HG02759 (cell line): Measurements from ENCODE around the gene ZNF80.
"Not testable (repeated sequence)": the region's sequence is repeated elsewhere in the genome, so short reads cannot be mapped to it uniquely, and the experiment has no call there.

Experiments used
- ATAC-seq: cut with Tn5 transposase; IDR thresholded peaks from one replicate; pipeline ENCODE4 v1.9.1; 2021; ENCODE audit warnings: mild to moderate bottlenecking, moderate library complexity; ENCODE audit not compliant: unreplicated experiment

Gene ZNF80

GRCh38 chr3:114237478-114237877 lies at the start of gene ZNF80:
Gene ZNF80, minus strand, starts transcription at chr3:114237578. Its CDS starts 504 bp downstream, at chr3:114237074.
- not testable (repeated sequence) for ATAC-seq

DNA sequence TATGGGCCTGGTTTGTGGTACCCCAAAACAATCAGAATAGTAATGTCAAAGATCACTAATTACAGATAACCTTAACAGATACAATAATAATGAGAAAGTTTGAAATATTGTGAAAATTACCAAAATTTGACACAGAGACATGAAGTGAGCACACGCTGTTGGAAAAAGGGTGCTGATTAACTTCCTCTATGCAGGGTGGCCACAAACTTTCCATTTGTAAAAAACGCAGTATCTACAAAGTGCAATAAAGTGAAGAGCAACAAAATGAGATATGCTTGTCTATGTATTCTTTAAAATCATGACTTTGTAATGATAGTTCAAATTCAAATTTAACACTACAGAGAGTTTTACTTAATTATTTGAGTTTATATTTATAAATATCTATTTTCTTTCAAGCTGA lies 48.9 kb upstream of the ZNF80 start:
- no peak for ATAC-seq

DNA sequence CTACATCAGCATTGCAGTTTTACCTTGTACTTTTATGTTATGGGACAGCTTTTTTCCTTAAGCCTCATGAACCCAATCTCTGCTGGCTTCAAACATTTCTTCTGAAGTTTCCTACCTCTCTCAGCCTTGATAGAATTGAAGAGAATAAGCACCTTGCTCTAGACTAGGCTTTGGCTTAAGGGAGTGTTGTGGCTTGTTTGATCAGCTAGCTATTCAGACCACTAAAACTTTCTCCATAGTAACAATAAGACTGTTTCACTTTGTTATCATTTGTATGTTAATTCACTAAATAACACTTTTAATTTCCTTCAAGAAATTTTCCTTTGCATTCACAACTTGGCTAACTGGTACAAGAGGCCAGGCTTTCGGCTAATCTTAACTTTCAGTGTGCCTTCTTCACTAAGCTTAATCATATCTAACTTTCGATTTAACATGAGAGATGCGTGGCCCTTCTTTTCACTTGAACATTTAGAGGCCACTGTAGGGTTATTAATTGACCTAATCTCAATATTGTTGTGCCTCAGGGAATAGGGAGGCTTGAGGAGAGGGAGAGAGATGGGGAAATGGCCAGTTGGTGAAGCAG lies 48.4 kb upstream of the ZNF80 start:
- no peak for ATAC-seq

GRCh38 chr3:114284644-114285043 lies 47.3 kb upstream of the ZNF80 start:
- ATAC-seq, result no peak

DNA sequence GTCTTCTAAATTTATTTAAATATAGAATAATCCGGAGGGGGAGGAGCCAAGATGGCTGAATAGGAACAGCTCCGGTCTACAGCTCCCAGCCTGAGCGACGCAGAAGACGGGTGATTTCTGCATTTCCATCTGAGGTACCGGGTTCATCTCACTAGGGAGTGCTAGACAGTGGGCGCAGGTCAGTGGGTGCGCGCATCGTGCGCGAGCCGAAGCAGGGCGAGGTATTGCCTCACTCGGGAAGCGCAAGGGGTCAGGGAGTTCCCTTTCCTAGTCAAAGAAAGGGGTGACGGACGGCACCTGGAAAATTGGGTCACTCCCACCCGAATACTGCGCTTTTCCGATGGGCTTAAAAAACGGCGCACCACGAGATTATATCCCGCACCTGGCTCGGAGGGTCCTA lies 39.5 kb upstream of the ZNF80 start:
- ATAC-seq, result not testable (repeated sequence)

DNA sequence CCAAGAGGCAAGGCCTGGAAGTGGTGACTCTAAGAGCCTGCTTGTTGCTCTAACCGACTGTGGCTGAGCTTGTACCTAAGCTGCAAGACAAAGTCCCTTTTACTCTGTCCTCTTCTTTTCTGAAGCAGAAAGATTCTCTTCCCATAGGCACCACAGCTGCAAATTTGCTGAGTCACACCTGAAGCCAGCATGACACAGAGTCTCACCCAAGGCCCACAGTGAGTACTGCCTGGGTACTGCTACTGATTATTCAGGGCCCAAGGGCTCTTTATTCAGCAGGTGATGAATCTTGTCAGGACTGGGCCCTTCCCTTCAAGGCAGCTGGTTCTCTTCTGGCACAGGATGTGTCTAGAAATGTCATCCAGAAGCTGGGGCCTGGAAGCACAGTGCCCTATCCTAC lies 37.6 kb upstream of the ZNF80 start:
- peak; percentile 40 for ATAC-seq

DNA sequence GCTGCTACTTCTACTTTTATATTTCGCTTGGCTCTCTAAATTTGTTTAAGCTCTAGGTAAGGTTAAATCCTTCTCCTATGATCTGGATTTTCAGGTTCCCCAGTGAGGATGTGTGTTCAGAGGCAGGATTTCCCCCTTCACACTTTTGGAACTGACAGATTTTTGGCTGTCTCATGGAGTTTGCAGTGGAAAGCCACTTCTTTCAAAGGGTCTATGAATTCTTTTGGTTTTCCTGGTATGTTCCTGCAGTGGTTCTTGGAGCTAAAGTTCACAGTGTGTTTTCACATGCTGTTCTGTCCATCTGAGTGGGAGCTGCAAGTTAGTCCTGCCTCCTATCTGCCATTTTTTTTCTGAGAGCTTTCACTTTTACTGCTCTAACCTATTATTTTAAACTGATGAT lies 34.9 kb upstream of the ZNF80 start:
- no peak for ATAC-seq

- no peak for ATAC-seq
Measured at GRCh38 chr3:114270019-114270418, 32.6 kb upstream of the ZNF80 start.

- ATAC-seq, result no peak
Measured at GRCh38 chr3:114260152-114260551, 22.8 kb upstream of the ZNF80 start.

DNA sequence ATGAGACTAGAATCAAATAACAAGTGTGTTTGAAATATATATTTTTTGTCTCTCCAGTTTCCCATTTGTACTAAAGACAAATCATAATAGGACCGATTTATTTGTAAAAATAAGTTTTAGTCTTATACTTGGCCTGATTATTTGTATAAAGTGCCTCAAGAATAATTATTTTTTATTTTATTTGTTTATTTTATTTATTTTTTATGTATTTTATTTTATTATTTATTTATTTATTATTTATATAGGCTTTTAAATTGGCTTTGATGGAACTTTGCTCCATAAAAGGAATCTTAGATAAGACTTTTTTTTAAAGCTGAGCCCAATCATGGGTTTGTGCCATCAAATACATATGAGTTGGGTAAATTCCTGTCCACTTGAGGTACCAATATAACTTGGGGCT lies 22.2 kb upstream of the ZNF80 start:
- no peak for ATAC-seq

DNA sequence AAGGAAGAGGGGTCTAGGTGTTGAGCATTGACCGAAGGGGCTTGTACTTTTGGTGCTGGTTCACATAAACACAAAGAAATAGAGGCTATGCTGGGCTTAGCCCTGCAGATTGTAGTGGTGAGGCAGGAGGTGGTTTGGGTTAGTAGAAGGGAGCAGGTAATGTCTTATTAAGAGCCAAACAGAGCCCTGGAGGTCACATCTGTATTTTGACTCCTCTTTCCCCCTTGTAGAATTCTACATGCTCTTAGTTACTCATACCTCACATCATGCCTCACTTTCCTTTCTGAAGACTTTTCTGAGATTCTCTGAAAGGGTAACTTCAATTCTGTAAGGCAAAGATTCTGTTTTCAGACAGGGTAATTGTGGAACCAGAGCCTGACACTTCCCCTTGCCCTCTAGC lies 16.1 kb upstream of the ZNF80 start:
- ATAC-seq, result no peak

GRCh38 chr3:114252954-114253353 lies 15.6 kb upstream of the ZNF80 start:
- ATAC-seq, result no peak

DNA sequence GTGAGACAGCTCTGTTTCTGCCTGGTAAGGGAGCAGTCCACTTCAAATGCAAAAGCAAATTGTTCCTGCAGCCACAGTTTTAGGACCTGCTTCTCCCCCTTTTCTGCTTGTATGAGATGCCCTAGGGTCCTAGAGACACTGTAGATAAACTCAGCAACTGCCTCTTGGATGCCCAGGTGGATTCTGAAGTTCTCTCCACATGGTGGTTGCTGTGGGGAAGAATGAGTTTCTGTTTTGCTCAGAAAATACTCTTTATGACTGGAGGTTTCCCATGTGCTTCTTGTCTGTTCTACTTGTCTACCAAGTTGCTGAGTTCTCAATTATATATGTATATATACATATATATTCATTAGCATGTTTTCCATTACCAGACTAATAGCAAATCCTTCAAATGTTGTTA lies 5.6 kb upstream of the ZNF80 start:
- ATAC-seq, result peak; percentile 98

GRCh38 chr3:114241262-114241661 lies 3.9 kb upstream of the ZNF80 start:
- no peak for ATAC-seq

DNA sequence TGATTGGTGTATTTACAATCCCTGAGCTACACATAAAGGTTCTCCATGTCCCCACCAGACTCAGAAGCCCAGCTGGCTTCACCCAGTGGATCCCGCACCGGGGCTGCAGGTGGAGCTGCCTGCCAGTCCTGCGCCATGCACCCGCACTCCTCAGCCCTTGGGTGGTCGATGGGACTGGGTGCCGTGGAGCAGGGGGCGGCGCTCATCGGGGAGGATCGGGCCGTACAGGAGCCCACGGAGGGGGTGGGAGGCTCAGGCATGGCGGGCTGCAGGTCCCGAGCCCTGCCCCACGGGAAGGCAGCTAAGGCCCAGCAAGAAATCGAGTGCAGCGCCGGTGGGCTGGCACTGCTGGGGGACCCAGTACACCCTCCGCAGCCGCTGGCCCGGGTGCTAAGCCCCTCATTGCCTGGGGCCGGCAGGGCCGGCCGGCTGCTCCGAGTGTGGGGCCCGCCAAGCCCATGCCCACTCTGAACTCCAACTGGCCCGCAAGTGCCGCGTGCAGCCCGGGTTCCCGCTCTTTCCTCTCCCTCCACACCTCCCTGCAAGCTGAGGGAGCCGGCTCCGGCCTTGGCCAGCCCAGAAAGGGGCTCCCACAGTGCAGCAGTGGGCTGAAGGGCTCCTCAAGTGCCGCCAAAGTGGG lies 888 bp upstream of the ZNF80 start:
- not testable (repeated sequence) for ATAC-seq

DNA sequence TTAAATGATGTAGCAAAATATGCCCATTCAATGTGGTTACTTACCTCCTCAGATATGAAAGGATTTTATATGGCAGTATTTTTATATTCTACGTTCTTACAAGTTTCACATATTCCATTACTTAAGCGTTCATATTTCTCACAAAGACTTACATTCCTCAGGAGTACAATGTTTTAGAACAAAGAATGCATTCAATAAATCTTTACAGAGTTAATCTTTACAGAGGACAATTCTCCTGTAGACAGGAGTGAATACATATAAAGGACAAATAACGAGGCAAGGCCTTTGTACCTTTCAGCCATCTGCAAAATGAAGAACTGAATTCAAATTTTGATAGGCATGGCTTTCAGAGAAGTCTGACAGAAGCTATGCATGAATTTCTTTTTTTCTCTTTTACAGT lies 1.9 kb downstream of the ZNF80 start:
- ATAC-seq, result no peak

- no peak for ATAC-seq
Measured at GRCh38 chr3:114234745-114235144, 2.6 kb downstream of the ZNF80 start.

DNA sequence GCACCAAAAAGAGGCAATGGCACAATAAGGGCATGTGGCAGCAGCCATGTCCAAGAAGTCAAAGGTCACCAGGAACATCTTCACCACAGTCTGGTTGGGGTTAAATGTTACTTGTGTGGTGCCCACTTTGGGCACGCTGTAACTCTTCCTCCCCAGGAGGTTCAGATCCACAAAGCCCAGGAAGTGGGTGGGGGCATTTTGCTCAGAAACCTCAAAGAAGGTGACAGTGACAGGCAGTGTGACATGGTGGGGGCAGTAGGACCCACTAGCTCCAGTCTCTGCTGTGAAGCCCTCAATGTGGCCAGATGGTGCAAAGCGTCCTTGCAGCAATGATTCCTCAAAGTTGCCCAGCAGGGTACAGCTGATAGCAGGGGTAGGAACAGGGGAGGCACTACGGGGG lies 5.8 kb downstream of the ZNF80 start:
- ATAC-seq, result no peak

DNA sequence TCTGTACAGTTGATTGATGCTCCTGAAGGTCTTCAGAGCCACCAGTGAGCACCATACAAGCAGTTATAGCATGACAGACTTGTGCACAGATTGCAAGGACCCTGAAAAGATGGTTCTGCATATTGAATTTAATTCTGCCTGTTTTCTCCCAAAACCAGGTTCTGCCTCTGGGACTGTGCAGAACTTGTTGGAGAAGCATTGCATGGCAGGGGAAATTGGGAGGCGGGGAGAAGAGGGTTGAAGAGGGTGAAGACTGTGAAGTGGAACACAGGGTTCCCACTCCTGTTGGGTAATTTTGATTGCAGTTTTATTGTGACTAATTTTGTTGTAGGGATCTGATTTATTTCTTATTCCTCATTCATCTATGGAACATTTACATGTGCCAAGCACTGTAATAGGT lies 10.3 kb downstream of the ZNF80 start:
- no peak for ATAC-seq

GRCh38 chr3:114226313-114226712 lies 11.1 kb downstream of the ZNF80 start:
- no peak for ATAC-seq

DNA sequence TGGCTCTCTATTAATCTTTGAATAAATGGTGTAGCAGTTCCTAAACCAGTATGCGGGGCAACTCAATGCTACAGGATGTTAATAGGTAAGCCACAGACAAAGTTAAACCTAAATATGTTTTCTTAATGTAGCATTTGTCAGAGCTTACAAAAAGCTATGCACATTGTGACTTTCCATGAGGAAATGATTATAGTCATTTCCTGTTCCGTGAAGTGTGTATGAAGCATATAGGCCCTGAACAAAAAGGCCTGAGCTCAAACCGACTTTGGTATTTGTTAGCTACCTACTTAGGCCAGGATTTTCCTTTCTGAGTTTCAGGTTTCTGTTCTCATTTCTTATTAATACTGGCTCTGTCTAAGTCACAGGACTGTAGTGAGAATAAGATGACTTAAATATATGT lies 14.2 kb downstream of the ZNF80 start:
- ATAC-seq, result peak; percentile 82

GRCh38 chr3:114221881-114222264 lies 15.5 kb downstream of the ZNF80 start:
- ATAC-seq, result no peak
